ENCODE data around the gene DIP2C. TPM values are rescaled to one million over a fixed set of nuclear protein-coding genes. Genes with fewer than 3 reads are reported as not detected.
"Not testable (repeated sequence)": the region's sequence is repeated elsewhere in the genome, so short reads cannot be mapped to it uniquely, and the experiment has no call there.

The DIP2C gene
- polyA plus RNA-seq, 4 donors, result 3.1 to 13.3 (median 4.7) TPM

DNA sequence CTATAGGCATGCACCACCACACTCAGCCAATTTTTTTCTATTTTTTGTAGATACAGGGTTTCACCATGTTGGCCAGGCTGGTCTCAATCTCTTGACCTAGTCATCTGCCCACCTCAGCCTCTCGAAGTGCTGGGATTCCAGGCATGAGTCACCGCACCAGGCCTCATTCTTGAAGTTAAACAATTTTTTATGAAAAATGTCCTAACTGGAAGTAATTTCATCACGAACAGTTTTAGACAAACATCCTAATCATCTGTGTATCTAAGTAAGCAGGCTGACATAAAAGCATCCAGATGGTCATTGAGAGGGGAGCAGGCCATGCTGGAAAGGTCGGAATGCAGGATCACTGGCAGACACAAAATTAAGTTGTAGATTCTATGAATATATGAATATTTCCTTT lies 285.1 kb downstream of the DIP2C start:
- no peak for DNase-seq
- no peaks in the 10 kb centered on the region for H3K27me3 ChIP-seq (ENCODE audit: control insufficient read depth in 3 of 3, insufficient read depth in 3 of 3, low read length in 3 of 3)
- H3K27ac ChIP-seq (ENCODE audit: low read depth in 1 of 3, low read length in 2 of 3), result no peak overlapping the region
- H3K4me3 ChIP-seq (ENCODE audit: low read depth in 1 of 3, low read length in 3 of 3), result no peak overlapping the region
- H3K4me1 ChIP-seq (ENCODE audit: control insufficient read depth in 3 of 3, insufficient read depth in 2 of 3, low read depth in 1 of 3, low read length in 2 of 3), result peaks cover 0 to 12% (median 0%) of the 10 kb centered on the region in 3 donors
- WGBS, 3 donors, result 83 to 87% (median 87%) methylated on average over 4 of the region's 4 CpGs
- H3K36me3 ChIP-seq (ENCODE audit: control insufficient read depth in 3 of 3, insufficient read depth in 2 of 3, low read depth in 1 of 3, low read length in 3 of 3), result peaks cover 0 to 30% (median 3%) of the 10 kb centered on the region in 3 donors
- no peak for FAIRE-seq
- no peaks in the 10 kb centered on the region for H3K9me3 ChIP-seq (ENCODE audit: control insufficient read depth in 2 of 2, insufficient read depth in 1 of 2, low read depth in 1 of 2, low read length in 1 of 2)

DNA sequence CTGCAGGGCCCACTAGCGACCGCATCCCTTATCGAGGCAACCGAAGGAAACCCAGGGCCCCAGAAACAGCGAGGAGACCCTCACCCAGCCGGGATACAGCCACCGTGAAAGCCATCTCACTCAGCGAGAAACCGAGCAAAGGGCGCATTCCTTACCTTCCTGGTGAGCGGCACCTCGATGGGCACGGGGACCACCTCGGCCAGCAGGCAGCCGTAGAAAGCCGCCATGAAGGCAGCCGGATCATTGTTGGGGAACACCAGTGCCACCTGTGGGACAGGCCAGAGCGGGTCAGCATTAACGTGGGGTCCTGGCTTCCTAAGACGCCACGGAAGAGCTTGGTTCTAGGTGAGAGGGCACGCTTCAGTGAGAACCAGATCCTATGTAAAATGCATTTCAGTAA lies 290.5 kb downstream of the DIP2C start:
- peaks cover 0 to 27% (median 3%) of the 10 kb centered on the region in 3 donors for H3K36me3 ChIP-seq (ENCODE audit: control insufficient read depth in 3 of 3, insufficient read depth in 2 of 3, low read depth in 1 of 3, low read length in 3 of 3)
- H3K9me3 ChIP-seq (ENCODE audit: control insufficient read depth in 2 of 2, insufficient read depth in 1 of 2, low read depth in 1 of 2, low read length in 1 of 2), result no peaks in the 10 kb centered on the region
- 89 to 92% (median 89%) methylated on average over 22 of the region's 22 CpGs for WGBS, 3 donors
- FAIRE-seq (no peak), DNase-seq (no peak)
- H3K27me3 ChIP-seq (ENCODE audit: control insufficient read depth in 3 of 3, insufficient read depth in 3 of 3, low read length in 3 of 3), result no peaks in the 10 kb centered on the region
- no peaks in the 10 kb centered on the region for H3K4me1 ChIP-seq (ENCODE audit: control insufficient read depth in 3 of 3, insufficient read depth in 2 of 3, low read depth in 1 of 3, low read length in 2 of 3)
- H3K27ac ChIP-seq (ENCODE audit: low read depth in 1 of 3, low read length in 2 of 3), result no peak overlapping the region
- no peak overlapping the region for H3K4me3 ChIP-seq (ENCODE audit: low read depth in 1 of 3, low read length in 3 of 3)

DNA sequence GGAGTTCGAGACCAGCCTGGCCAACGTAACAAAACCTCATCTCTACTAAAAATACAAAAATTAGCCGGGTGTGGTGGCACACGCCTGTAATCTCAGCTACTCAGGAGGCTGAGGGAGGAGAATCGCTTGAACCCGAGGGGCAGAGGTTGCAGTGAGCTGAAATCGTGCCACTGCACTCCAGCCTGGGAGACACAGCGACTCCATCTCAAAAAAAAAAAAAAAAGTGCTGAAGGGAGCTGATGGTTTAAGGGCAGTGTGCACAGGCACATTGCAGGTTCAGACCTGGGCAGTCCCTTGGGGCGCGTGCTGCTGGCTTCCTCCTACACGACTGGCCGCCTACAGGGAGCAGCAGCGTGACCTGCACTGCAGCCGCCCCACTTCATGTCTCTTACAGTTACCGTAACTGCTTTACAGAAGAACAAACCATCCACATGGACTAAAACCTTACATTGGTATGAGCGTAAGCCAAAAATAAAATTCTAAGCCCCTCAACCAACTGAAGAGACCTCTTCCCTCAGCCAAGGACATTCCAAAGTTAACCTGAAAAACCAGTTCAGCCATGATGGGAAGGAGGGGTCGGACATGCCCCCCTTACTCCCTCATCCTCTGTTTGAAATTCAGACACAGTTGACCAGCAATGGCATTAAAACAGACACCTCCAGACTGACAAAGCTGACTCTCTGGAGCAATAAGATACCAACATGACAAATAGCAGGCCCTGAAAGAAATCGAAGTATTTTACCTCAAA lies 292.0 kb downstream of the DIP2C start:
- Histone ChIP-seq H3K27ac (ENCODE audit: low read depth in 1 of 3, low read length in 2 of 3) (no peak overlapping the region), H3K27me3 (ENCODE audit: control insufficient read depth in 3 of 3, insufficient read depth in 3 of 3, low read length in 3 of 3) (no peaks in the 10 kb centered on the region), H3K9me3 (ENCODE audit: control insufficient read depth in 2 of 2, insufficient read depth in 1 of 2, low read depth in 1 of 2, low read length in 1 of 2) (no peaks in the 10 kb centered on the region), H3K4me1 (ENCODE audit: control insufficient read depth in 3 of 3, insufficient read depth in 2 of 3, low read depth in 1 of 3, low read length in 2 of 3) (no peaks in the 10 kb centered on the region), H3K4me3 (ENCODE audit: low read depth in 1 of 3, low read length in 3 of 3) (no peak overlapping the region), H3K36me3 (ENCODE audit: control insufficient read depth in 3 of 3, insufficient read depth in 2 of 3, low read depth in 1 of 3, low read length in 3 of 3) (peaks cover 0 to 32% (median 3%) of the 10 kb centered on the region in 3 donors)
- WGBS, 3 donors, result 89 to 90% (median 89%) methylated on average over 18 of the region's 18 CpGs
- no peak for FAIRE-seq
- no peak for DNase-seq

DNA sequence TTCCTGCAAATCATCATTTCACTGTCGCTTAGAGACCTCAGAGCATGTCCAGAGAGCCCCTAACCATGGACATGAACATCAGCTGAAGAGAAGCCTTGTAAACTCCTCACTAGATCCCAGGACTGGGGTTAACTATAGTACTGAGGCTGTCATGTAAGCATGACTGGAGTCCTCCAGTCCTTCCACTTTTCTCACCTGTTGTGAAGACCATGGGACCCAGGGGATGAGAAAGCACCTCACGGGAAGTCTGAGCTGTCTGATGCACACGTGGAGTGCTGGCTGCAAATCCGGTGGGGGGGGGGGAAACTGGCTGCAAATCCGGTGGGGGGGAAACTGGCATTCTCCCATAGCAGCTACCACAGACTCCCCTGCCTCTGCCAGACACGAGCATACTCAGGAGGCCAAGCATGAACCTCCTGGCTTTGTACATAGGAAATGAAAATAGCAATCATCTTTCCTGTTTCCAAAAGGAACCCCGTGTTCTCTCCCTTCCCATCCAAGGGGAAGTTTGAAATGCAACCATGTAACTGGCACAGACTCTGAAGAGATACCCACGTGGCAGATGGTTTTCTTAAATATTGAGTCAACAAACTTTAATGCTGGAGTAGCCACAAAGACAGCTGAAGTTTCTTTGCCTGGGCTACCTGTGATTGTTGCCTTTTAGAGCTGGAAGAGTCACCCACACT lies 292.8 kb downstream of the DIP2C start:
- FAIRE-seq (no peak), DNase-seq (no peak)
- no peak overlapping the region for H3K27ac ChIP-seq (ENCODE audit: low read depth in 1 of 3, low read length in 2 of 3)
- no peaks in the 10 kb centered on the region for H3K4me1 ChIP-seq (ENCODE audit: control insufficient read depth in 3 of 3, insufficient read depth in 2 of 3, low read depth in 1 of 3, low read length in 2 of 3)
- H3K4me3 ChIP-seq (ENCODE audit: low read depth in 1 of 3, low read length in 3 of 3), result no peak overlapping the region
- peaks cover 0 to 39% (median 3%) of the 10 kb centered on the region in 3 donors for H3K36me3 ChIP-seq (ENCODE audit: control insufficient read depth in 3 of 3, insufficient read depth in 2 of 3, low read depth in 1 of 3, low read length in 3 of 3)
- 68 to 83% (median 69%) methylated on average over 8 of the region's 8 CpGs for WGBS, 3 donors
- no peaks in the 10 kb centered on the region for H3K9me3 ChIP-seq (ENCODE audit: control insufficient read depth in 2 of 2, insufficient read depth in 1 of 2, low read depth in 1 of 2, low read length in 1 of 2)
- H3K27me3 ChIP-seq (ENCODE audit: control insufficient read depth in 3 of 3, insufficient read depth in 3 of 3, low read length in 3 of 3), result no peaks in the 10 kb centered on the region

GRCh38 chr10:396107-396506 lies 293.4 kb downstream of the DIP2C start:
- DNase-seq, result no peak
- no peak for FAIRE-seq
- Histone ChIP-seq H3K9me3 (ENCODE audit: control insufficient read depth in 2 of 2, insufficient read depth in 1 of 2, low read depth in 1 of 2, low read length in 1 of 2) (no peaks in the 10 kb centered on the region), H3K36me3 (ENCODE audit: control insufficient read depth in 3 of 3, insufficient read depth in 2 of 3, low read depth in 1 of 3, low read length in 3 of 3) (peaks cover 0 to 44% (median 3%) of the 10 kb centered on the region in 3 donors), H3K4me1 (ENCODE audit: control insufficient read depth in 3 of 3, insufficient read depth in 2 of 3, low read depth in 1 of 3, low read length in 2 of 3) (no peaks in the 10 kb centered on the region), H3K27ac (ENCODE audit: low read depth in 1 of 3, low read length in 2 of 3) (no peak overlapping the region), H3K27me3 (ENCODE audit: control insufficient read depth in 3 of 3, insufficient read depth in 3 of 3, low read length in 3 of 3) (no peaks in the 10 kb centered on the region), H3K4me3 (ENCODE audit: low read depth in 1 of 3, low read length in 3 of 3) (no peak overlapping the region)
- 75 to 83% (median 79%) methylated on average over 5 of the region's 5 CpGs for WGBS, 3 donors

DNA sequence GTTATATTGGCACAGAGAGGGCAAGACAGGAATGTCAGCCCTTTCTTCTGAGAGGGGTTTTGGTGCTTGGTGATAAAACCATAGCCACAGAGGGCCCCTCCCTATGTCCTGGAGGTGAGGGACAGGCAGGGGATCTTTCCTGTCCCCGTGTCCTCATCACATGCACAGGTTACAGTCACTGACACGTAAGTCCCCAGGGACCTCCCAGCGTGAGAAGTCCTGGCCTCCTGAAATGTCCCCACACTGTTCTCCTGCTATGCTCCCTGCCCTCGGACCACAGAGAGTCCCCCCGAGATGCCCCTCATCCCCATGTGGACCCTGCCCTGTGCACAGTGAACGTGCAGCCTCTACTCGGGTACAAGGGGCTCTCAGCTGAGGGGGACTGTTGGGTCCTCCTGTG lies 293.8 kb downstream of the DIP2C start:
- DNase-seq, result no peak
- FAIRE-seq, result no peak
- H3K27me3 ChIP-seq (ENCODE audit: control insufficient read depth in 3 of 3, insufficient read depth in 3 of 3, low read length in 3 of 3), result no peaks in the 10 kb centered on the region
- peaks cover 0 to 49% (median 3%) of the 10 kb centered on the region in 3 donors for H3K36me3 ChIP-seq (ENCODE audit: control insufficient read depth in 3 of 3, insufficient read depth in 2 of 3, low read depth in 1 of 3, low read length in 3 of 3)
- H3K27ac ChIP-seq (ENCODE audit: low read depth in 1 of 3, low read length in 2 of 3), result no peak overlapping the region
- WGBS, 3 donors, result 83 to 90% (median 88%) methylated on average over 7 of the region's 7 CpGs
- no peaks in the 10 kb centered on the region for H3K9me3 ChIP-seq (ENCODE audit: control insufficient read depth in 2 of 2, insufficient read depth in 1 of 2, low read depth in 1 of 2, low read length in 1 of 2)
- no peaks in the 10 kb centered on the region for H3K4me1 ChIP-seq (ENCODE audit: control insufficient read depth in 3 of 3, insufficient read depth in 2 of 3, low read depth in 1 of 3, low read length in 2 of 3)
- H3K4me3 ChIP-seq (ENCODE audit: low read depth in 1 of 3, low read length in 3 of 3), result no peak overlapping the region

GRCh38 chr10:394439-395101 lies 294.9 kb downstream of the DIP2C start:
- DNase-seq; H3K4me1 ChIP-seq (ENCODE audit: control insufficient read depth in 3 of 3, insufficient read depth in 2 of 3, low read depth in 1 of 3, low read length in 2 of 3); H3K9me3 ChIP-seq (ENCODE audit: control insufficient read depth in 2 of 2, insufficient read depth in 1 of 2, low read depth in 1 of 2, low read length in 1 of 2); FAIRE-seq; H3K27me3 ChIP-seq (ENCODE audit: control insufficient read depth in 3 of 3, insufficient read depth in 3 of 3, low read length in 3 of 3); H3K4me3 ChIP-seq (ENCODE audit: low read depth in 1 of 3, low read length in 3 of 3): not testable (repeated sequence)
- WGBS, 3 donors, result 76 to 90% (median 84%) methylated on average over 21 of the region's 21 CpGs
- peak overlapping the region in 1 of 3 donors; percentile 44 for H3K27ac ChIP-seq (ENCODE audit: low read depth in 1 of 3, low read length in 2 of 3)
- peaks cover 0 to 55% (median 3%) of the 10 kb centered on the region in 3 donors for H3K36me3 ChIP-seq (ENCODE audit: control insufficient read depth in 3 of 3, insufficient read depth in 2 of 3, low read depth in 1 of 3, low read length in 3 of 3)

DNA sequence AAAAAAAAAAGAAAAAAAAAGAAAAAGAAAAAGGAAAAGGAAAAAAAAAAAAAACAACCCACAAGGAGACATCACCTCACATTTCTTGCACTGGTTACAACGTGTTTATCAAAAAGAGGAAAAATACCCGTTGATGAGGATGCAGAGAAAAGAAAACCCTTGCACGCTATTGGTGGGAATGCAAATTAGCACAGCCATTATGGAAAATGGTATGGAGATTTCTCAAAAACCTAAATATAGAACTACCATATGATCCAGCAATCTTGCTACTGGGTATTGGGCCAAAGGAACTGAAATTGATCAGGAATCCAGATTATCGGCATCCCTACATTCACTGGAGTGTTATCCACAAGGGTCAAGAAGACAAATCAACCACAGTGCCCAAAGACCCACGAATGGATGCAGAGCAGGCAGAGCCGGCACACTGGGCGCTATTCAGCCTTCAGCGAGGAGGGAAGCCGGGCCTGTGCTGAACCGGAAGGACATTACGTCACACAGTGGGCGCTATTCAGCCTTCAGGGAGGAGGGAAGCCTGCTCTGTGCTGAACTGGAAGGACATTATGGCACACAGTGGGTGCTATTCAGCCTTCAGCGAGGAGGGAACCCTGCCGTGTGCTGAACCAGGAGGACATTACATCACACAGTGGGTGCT lies 295.6 kb downstream of the DIP2C start:
- 93 to 94% (median 93%) methylated on average over 14 of the region's 14 CpGs for WGBS, 3 donors
- H3K4me1 ChIP-seq (ENCODE audit: control insufficient read depth in 3 of 3, insufficient read depth in 2 of 3, low read depth in 1 of 3, low read length in 2 of 3), result no peaks in the 10 kb centered on the region
- no peaks in the 10 kb centered on the region for H3K9me3 ChIP-seq (ENCODE audit: control insufficient read depth in 2 of 2, insufficient read depth in 1 of 2, low read depth in 1 of 2, low read length in 1 of 2)
- H3K27me3 ChIP-seq (ENCODE audit: control insufficient read depth in 3 of 3, insufficient read depth in 3 of 3, low read length in 3 of 3), result no peaks in the 10 kb centered on the region
- H3K36me3 ChIP-seq (ENCODE audit: control insufficient read depth in 3 of 3, insufficient read depth in 2 of 3, low read depth in 1 of 3, low read length in 3 of 3), result peaks cover 0 to 56% (median 3%) of the 10 kb centered on the region in 3 donors
- no peak overlapping the region for H3K4me3 ChIP-seq (ENCODE audit: low read depth in 1 of 3, low read length in 3 of 3)
- FAIRE-seq (no peak), DNase-seq (no peak)
- H3K27ac ChIP-seq (ENCODE audit: low read depth in 1 of 3, low read length in 2 of 3), result no peak overlapping the region

Data from small intestine (tissue), 7 donors.